Ectodermal cell (in vitro differentiated cells): Measurements from ENCODE around the gene CTSC.

Experiments used
- H3K27ac ChIP-seq: 2 replicates; pipeline ENCODE4 v1.7.0; 2013; ENCODE audit warnings: mild to moderate bottlenecking, low read depth, low read length; ENCODE audit not compliant: insufficient read depth, poor library complexity, severe bottlenecking
- H3K27me3 ChIP-seq: 2 replicates; pipeline ENCODE4 v1.7.0; 2013; ENCODE audit warnings: mild to moderate bottlenecking, low read length; ENCODE audit not compliant: insufficient read depth, control insufficient read depth, poor library complexity, severe bottlenecking
- H3K36me3 ChIP-seq: one replicate; pipeline ENCODE4 v1.7.0; 2013; ENCODE audit warnings: low read length; ENCODE audit not compliant: control insufficient read depth, insufficient read depth
- H3K4me1 ChIP-seq: one replicate; pipeline ENCODE4 v1.7.0; 2013; ENCODE audit warnings: low read length; ENCODE audit not compliant: control insufficient read depth, insufficient read depth
- H3K4me3 ChIP-seq: 2 replicates; pipeline ENCODE4 v1.7.0; 2013; ENCODE audit warnings: low read depth, low read length, control low read depth; ENCODE audit not compliant: insufficient read depth
- H3K9me3 ChIP-seq: 2 replicates; pipeline ENCODE4 v1.7.0; 2013; ENCODE audit warnings: mild to moderate bottlenecking, low read length, moderate library complexity; ENCODE audit not compliant: control insufficient read depth
- whole genome bisulfite sequencing, 2 experiments: methylation state at CpG; one replicate each; pipeline ENCODE4 v1.1.7; 2013; ENCODE audit warnings: missing lambda C conversion rate in 2 of 2; 5-methylcytosine and 5-hydroxymethylcytosine counted together

The CTSC gene

DNA sequence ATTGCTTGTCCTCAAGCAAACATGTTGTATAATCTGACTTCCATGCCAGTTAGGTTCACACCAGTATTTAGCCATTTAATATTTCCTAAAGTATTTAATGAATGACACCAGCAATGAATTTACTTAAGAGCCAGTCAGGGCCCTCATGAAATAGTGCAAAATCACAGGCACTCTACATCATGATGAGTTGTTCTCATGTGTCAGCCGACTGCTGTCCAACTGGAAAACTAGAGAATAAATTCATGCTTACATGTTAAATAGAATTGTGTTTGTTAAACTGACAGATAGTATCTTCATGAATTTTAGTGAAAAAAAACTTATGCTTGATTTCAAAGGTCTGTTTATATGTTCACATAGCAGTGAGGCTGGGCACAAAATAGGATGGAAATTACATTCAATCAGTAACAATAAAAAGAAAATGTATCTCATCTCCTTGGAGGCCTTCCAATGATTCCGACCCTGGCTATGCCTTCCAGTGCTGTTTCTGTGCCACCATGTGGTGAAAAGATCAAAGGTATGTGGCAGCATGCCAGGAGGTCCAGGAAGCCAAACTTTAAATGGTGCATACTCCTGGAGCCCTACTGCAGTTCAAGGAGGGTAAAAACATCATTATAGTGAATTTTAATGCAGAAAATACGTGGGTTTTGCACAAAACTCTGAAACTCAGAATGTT is 45.2 kb downstream of the CTSC start:
- H3K27ac ChIP-seq: no peak overlapping the region
- 92 to 96% methylated on average over 3 of the region's 3 CpGs for WGBS, 2 experiments
- H3K27me3 ChIP-seq: no peaks in the 10 kb centered on the region
- no peaks in the 10 kb centered on the region for H3K4me1 ChIP-seq
- peaks cover 13% of the 10 kb centered on the region for H3K36me3 ChIP-seq
- H3K4me3 ChIP-seq: no peak overlapping the region
- H3K9me3 ChIP-seq: no peaks in the 10 kb centered on the region

DNA sequence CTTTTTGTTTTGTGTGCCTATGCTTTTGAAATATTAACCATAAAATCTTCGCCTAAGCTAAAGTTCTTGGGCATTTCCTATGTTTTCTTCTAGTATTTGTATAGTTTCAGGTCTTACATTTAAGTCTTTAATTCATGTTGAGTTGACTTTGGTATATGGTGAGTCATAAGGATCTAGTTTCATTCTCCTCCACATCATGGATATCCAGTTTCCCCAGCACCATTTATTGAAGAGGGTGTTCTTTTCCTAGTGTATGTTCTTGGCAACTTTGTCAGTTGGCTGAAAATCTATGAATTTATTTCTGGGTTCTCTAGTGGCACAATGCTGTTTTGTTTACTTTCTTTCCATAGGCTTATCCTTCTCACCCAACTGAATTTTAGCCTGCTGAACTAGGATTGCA is 49.0 kb downstream of the CTSC start:
- 83% methylated on average over 1 of the region's 1 CpG; no CpG with 5 or more reads in 1 of the 2 experiments for whole genome bisulfite sequencing, 2 experiments
- H3K4me1 ChIP-seq: no peaks in the 10 kb centered on the region
- no peaks in the 10 kb centered on the region for H3K36me3 ChIP-seq
- no peaks in the 10 kb centered on the region for H3K27me3 ChIP-seq
- no peak overlapping the region for H3K27ac ChIP-seq
- H3K4me3 ChIP-seq: no peak overlapping the region
- H3K9me3 ChIP-seq: no peaks in the 10 kb centered on the region

DNA sequence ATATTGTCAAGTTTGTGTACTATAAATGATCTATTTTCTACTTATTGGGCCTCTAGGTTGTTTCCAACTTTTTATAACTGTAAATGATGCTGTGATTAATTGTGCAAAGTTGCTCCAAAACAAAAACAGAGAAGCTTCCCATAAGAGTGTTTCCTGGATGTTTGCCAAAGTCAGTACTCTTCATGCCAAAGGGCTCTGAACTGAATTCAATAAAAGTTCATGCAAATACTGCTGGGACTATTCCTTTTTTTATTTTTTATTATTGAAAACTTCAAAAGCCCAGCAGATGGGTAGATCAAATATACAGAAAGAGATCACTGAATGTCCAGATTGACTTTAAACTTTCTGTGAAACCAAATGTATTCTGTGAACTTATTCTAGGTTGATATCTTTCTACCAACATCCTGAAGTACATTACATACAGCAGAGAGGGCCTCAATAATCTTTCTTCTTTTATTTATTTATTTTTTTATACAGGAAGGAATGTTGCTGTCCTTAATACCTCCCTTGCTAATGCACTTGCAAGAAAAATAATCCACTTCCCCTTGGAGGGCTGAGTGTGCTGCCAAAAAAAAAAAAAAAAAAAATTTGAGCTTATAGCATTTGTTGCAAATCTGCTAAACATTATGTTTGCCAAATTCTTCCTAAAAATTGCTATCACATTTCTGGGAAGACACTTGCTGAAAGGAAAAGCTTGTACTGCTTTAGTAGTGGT is 53.0 kb downstream of the CTSC start:
- H3K27me3 ChIP-seq: no peaks in the 10 kb centered on the region
- H3K27ac ChIP-seq: no peak overlapping the region
- no peaks in the 10 kb centered on the region for H3K4me1 ChIP-seq
- H3K9me3 ChIP-seq: no peaks in the 10 kb centered on the region
- no peaks in the 10 kb centered on the region for H3K36me3 ChIP-seq
- no peak overlapping the region for H3K4me3 ChIP-seq

DNA sequence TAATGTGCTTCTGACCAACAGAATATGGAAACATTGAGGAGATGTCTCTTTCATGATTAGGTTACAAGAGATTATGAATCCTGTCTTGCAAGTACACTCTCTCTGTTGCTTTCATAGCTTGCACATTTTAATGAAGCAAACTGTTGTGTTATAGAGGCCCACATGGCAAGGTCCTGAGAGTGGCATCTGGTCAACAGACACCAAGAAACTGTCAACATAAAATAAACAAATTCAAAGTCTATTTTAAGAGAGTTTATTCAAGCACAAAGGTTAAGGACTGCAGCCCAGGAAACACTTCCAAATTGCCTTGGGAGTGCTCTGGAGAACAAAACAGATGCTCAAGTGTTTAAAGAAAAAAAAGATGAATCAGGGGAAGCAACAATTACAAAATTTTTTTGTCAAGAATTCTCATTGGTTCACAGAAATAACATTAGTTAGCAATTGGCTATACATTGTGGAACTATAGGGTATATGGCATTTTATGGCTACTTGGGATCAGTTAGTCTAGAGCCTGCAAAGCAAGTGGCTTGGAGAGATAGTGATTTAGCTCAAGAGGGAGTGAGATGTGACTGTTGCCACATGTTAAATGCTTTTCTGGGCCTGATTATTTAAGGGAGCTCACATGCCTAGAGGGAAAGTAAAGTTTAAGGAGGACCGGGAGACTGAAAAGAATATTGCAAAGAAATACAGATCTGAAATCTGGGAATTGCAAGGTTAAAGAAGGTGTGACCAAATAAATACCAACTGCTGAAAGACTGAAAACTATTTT is 54.6 kb downstream of the CTSC start:
- Histone ChIP-seq H3K9me3 (no peaks in the 10 kb centered on the region), H3K4me3 (no peak overlapping the region), H3K27me3 (no peaks in the 10 kb centered on the region), H3K4me1 (no peaks in the 10 kb centered on the region), H3K36me3 (no peaks in the 10 kb centered on the region), H3K27ac (no peak overlapping the region)
- 98 to 100% methylated on average over 1 of the region's 1 CpG for WGBS, 2 experiments

DNA sequence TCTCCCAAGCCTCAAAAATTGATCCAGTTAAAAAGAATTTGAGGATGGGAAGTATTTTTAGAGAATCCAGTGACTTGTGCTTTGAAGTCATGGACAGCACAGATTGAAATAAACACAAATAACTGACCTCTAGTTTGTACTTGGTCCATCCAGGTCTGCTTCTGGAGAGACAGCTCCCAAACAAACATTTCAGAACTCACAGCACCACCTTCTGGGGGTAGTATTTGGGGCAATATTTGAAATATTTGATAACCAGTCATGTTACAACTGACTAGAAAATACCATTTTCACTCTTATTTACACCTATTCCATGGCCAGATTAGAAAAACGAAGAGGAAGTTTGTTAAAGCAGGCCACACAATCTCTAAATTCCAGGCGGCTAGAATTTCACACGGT is 56.2 kb downstream of the CTSC start:
- Histone ChIP-seq H3K27me3 (no peaks in the 10 kb centered on the region), H3K4me1 (no peaks in the 10 kb centered on the region), H3K4me3 (no peak overlapping the region), H3K36me3 (no peaks in the 10 kb centered on the region), H3K9me3 (no peaks in the 10 kb centered on the region), H3K27ac (no peak overlapping the region)
- WGBS, 2 experiments: 88 to 100% methylated on average over 2 to 3 of the region's 3 CpGs

DNA sequence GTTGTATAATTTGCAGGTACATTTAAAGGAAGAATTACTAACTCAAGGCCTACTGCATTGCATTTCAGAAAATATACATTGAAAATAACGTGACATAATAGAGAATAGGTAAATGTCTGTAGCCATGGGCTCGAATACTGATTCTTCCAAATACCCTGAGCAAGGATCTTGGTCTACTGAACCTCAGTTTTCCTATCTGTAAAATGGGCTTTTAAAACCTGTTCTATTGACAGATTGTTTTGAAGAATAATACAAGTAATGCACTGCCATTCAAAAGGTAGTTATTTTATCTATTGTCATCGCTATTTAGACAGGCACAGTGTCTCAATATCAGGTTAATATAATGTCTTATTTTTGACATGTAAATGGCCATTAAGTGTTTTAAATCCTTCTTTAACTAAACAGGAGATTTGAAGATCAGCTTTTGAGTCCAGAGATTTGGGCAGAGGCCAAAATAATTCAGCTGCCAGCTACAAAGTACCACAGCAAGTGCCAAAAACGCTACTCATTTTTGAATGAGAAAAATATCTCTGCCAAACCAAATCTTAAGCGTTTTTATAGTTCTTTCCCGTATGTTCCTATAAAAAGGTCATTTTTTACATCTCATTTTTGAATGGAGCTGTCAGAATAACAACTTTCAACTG is 56.7 kb downstream of the CTSC start:
- Histone ChIP-seq H3K27ac (no peak overlapping the region), H3K36me3 (no peaks in the 10 kb centered on the region), H3K4me3 (no peak overlapping the region), H3K27me3 (no peaks in the 10 kb centered on the region), H3K9me3 (no peaks in the 10 kb centered on the region), H3K4me1 (no peaks in the 10 kb centered on the region)
- WGBS, 2 experiments: 94 to 99% methylated on average over 4 to 6 of the region's 6 CpGs

DNA sequence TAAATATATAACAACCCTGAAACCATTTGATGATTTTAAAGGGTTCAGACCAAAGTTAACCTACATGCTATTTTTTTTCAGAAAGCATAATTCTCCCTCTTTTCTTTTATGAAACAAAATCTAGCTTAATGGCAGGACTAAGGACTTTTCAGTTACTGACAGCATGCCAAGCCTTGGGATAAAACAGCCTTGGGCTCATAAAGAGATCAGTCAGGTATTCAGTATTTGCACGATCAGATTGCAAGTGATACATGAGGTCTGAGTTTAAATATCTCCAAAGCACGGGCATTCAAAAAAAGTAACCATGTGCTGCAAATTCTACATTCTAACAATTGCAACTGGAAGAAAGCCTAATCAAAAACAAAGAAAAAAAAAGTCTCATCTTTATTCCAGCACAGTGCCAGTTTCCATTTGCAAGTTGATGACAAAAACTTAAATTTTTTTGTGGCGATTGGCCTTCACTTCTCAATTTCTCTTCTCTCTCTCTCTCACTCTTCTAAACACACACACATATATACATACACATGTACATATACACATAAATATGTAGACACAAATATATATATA is 60.1 kb downstream of the CTSC start:
- Histone ChIP-seq H3K4me1 (no peaks in the 10 kb centered on the region), H3K4me3 (no peak overlapping the region), H3K27ac (no peak overlapping the region), H3K27me3 (no peaks in the 10 kb centered on the region), H3K9me3 (no peaks in the 10 kb centered on the region), H3K36me3 (no peaks in the 10 kb centered on the region)
- 91 to 98% methylated on average over 3 of the region's 3 CpGs for WGBS, 2 experiments

DNA sequence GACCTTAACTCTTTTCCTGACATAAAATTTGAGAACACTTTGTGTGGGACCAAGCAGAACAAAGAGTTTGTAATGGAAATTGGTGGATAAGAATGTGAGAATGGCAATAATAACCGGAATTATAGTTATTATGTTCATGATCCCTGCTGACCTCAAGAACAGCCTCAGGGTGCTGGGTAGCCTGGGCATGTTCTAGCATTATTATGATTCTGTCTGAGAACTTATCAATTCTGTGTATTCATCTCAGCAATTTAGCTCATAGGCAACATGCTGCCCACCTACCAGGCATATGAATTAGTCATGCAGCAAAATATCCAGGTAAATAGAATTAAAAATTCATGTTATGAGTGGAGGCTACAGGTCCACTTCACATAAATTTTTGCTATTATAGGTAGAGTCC is 61.9 kb downstream of the CTSC start:
- Histone ChIP-seq H3K4me1 (no peaks in the 10 kb centered on the region), H3K9me3 (no peaks in the 10 kb centered on the region), H3K27ac (no peak overlapping the region), H3K27me3 (no peaks in the 10 kb centered on the region), H3K36me3 (no peaks in the 10 kb centered on the region), H3K4me3 (no peak overlapping the region)
- WGBS, 2 experiments: 90 to 100% methylated on average over 1 of the region's 1 CpG

DNA sequence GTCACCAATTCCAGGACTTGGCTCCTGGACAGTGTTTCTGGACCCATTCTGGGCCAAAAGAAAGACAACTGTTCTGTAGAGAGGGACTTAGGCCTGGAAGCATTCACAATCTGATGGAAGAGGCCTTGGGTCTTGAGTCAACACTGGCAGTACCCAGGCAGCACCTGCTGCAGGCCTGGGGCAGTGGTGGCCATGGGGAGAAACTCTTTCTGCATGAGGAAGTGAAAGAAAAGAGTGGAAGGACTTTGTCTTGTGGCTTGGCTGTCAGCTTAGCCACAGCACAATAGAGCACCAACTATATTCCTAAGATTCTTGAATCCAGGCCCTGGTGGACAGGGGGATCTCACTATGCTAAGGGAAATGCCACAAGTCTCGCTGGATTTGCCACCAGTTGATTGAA is 70.6 kb downstream of the CTSC start:
- Histone ChIP-seq H3K4me1 (no peaks in the 10 kb centered on the region), H3K27me3 (no peaks in the 10 kb centered on the region), H3K36me3 (no peaks in the 10 kb centered on the region), H3K9me3 (no peaks in the 10 kb centered on the region), H3K4me3 (no peak overlapping the region), H3K27ac (no peak overlapping the region)
- WGBS, 2 experiments: 95 to 99% methylated on average over 1 of the region's 1 CpG

DNA sequence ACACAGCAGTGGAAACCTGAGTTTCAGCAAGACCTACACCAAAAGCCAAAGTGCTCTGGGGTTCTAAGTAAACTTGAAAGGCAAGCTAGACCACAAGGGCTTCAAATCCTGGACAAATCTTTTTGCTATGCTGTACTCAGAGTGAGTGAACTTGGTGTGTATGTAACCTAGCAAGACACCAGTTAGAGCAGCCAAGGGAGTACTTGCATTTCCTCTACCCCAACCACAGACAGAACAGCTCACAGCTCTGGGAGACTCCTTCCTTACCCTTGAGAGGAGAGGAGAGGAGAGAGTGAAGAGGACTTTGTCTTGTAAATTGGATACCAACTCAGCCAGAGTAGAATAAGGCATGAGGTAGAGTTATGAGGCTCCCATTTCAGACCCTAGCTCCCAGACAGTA is 71.4 kb downstream of the CTSC start:
- H3K4me1 ChIP-seq: no peaks in the 10 kb centered on the region
- no peaks in the 10 kb centered on the region for H3K9me3 ChIP-seq
- H3K36me3 ChIP-seq: no peaks in the 10 kb centered on the region
- H3K27ac ChIP-seq: no peak overlapping the region
- no peaks in the 10 kb centered on the region for H3K27me3 ChIP-seq
- H3K4me3 ChIP-seq: no peak overlapping the region
